Renal cortex interstitium (tissue), 11 donors: ENCODE results near the gene CCDC158. TPM values are rescaled to one million over a fixed set of nuclear protein-coding genes. Genes with fewer than 3 reads are reported as not detected.

ENCODE experiments used
- DNase-seq, 11 donors: peaks; one replicate each; pipeline ENCODE4 v3.0.0-alpha.2; 2013; ENCODE audit warnings: low read depth in 9 of 11, low spot score in 4 of 11; ENCODE audit errors: extremely low read depth in 1 of 11
- polyA plus RNA-seq, 3 donors: library from polyadenylated mRNA; unstranded; fragments of 120-200 nt; gene quantifications; one replicate each; pipeline ENCODE4 v1.2.1, GENCODE V29; 2013; ENCODE audit not compliant: insufficient read length in 3 of 3

CCDC158 gene
- polyA plus RNA-seq, 3 donors: 0.49 to 1.4 (median 0.64) TPM

GRCh38 chr4:76271248-76271647 lies 149.7 kb downstream of the CCDC158 start:
- DNase-seq: no peak

GRCh38 chr4:76270244-76271175 lies 150.4 kb downstream of the CCDC158 start:
- DNase-seq: no peak

- no peak for DNase-seq
Measured at GRCh38 chr4:76267811-76268210, 153.1 kb downstream of the CCDC158 start.

DNA sequence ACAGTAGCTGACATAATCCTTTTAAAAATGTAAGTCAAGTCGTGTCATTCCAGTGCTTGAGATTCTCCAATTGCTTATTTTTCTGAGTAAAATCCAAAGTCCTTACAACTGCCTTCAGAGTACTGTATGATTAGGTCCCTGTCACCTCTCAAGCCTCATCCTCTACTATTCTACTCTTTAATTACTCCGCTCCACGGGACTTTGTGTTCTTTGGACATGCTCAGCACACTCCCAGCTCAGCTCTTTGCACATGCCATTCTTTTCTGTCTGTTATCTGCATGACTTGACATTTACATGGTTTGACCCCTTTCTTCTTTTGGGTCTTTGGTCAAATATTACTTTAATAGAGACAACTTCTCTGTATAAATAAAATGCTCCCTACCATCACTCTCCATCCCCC lies 154.3 kb downstream of the CCDC158 start:
- DNase-seq: no peak

- no peak for DNase-seq
Measured at GRCh38 chr4:76265631-76266218, 155.2 kb downstream of the CCDC158 start.

Other genes starting within 250 kb of the CCDC158 start
- 100 to 1,000 TPM; 163 to 202 (median 170) TPM for gene SCARB2, start 207.3 kb downstream of the CCDC158 start, polyA plus RNA-seq
- 10 to 100 TPM in 1 of 3 donors, 1 to 10 TPM in 2; 5.0 to 12.2 (median 9.2) TPM for gene FAM47E, start 169.4 kb downstream of the CCDC158 start, polyA plus RNA-seq
- gene STBD1, start 114.4 kb downstream of the CCDC158 start, polyA plus RNA-seq: 1 to 10 TPM; 1.0 to 2.0 (median 2.0) TPM
- gene SHROOM3, start 14.1 kb upstream of the CCDC158 start, polyA plus RNA-seq: 10 to 100 TPM; 33.4 to 42.4 (median 38.0) TPM